ENCODE results near the gene CIDEB. TPM values are rescaled to one million over a fixed set of nuclear protein-coding genes. Genes with fewer than 3 reads are reported as not detected.
A peak's percentile ranks its signal among the peaks of the same experiment; 100 is the strongest.

The CIDEB gene
- total RNA-seq, 1 experiment from 2014 or later, result 0.22 TPM

GRCh38 chr14:24351517-24351916 lies 43.7 kb upstream of the CIDEB start:
- TF ChIP-seq ZFX (IDR thresholded peaks at IDR 0.05) (no peak), CTCF (IDR thresholded peaks at IDR 0.05 in 2 of 3, conservative IDR thresholded peaks at IDR 0.05 in 1 of 3; ENCODE audit: borderline replicate concordance in 1 of 3, insufficient read depth in 1 of 3, low read depth in 2 of 3, low read length in 2 of 3) (0 out of 6 replicates have a peak, but pooled peaks of 2 of the 3 experiments have one; percentile 12 to 14), RAD21 (IDR thresholded peaks at IDR 0.05; ENCODE audit: low read depth) (peak; percentile 30; the same call in 1 of the 2 replicates), EZH2phosphoT487 (IDR thresholded peaks at IDR 0.05; ENCODE audit: borderline replicate concordance) (no peak), ATF3 (IDR thresholded peaks at IDR 0.05) (no peak)
- Histone ChIP-seq H3K9me3 (ENCODE audit: control insufficient read depth in 1 of 2, insufficient read depth in 1 of 2, low read depth in 1 of 2, low read length in 2 of 2) (no peaks in the 10 kb centered on the region), H3K27ac (ENCODE audit: low read depth, low read length) (no peak overlapping the region), H3K4me3 (replicated peaks in 1 of 2; ENCODE audit: low read depth in 1 of 2, low read length in 2 of 2) (no peak overlapping the region), H3K4me1 (ENCODE audit: control insufficient read depth in 1 of 2, insufficient read depth in 2 of 2, low read length in 2 of 2) (peaks cover 5 to 22% of the 10 kb centered on the region in 2 experiments; a peak in 3 of 4 replicates), H4K20me1 (ENCODE audit: insufficient read depth) (no peaks in the 10 kb centered on the region), H3K36me3 (ENCODE audit: control insufficient read depth in 1 of 2, insufficient read depth in 2 of 2, low read length in 2 of 2) (no peaks in the 10 kb centered on the region), H3K9ac (ENCODE audit: low read length) (no peak overlapping the region), H3K79me2 (ENCODE audit: insufficient read depth, low read length) (no peaks in the 10 kb centered on the region), H3K27me3 (ENCODE audit: insufficient read depth, low read length) (no peaks in the 10 kb centered on the region), H2AFZ (ENCODE audit: low read depth, low read length, poor library complexity, severe bottlenecking) (no peak overlapping the region), H3K9me2 (ENCODE audit: insufficient read depth) (no peaks in the 10 kb centered on the region), H3K4me2 (ENCODE audit: low read length) (no peak overlapping the region)
- POLR2A ChIA-PET, result interaction anchor here (1.0 to 1.4 kb wide), 3 partner anchors 14 to 80 kb away, joined by 3 to 4 read pairs (median 3); no protein-coding TSS in a partner anchor
- intact Hi-C loops (cut with micrococcal nuclease), result no loop called here
- BruUV-seq (replicated peaks), result no TSS peak
- CTCF ChIA-PET, result interaction anchor here (1.4 to 1.8 kb wide), 3 partner anchors 15 to 80 kb away, joined by 8 to 9 read pairs (median 8); no protein-coding TSS in a partner anchor
- no peak for DNase-seq (ENCODE audit: low read depth, low spot score)
- ATAC-seq, result peak; percentile 70
- RAD21 ChIA-PET (ENCODE audit: low non-redundant PET in 1 of 2, low total read pairs in 2 of 2, uncharacterized antibody in 2 of 2, unreplicated experiment in 2 of 2), result no interaction called here

- no peak overlapping the region for H3K4me2 ChIP-seq (ENCODE audit: low read length)
- DNase-seq (ENCODE audit: low read depth, low spot score) (no peak), ATAC-seq (no peak)
- intact Hi-C loops (cut with micrococcal nuclease), result no loop called here
- no peaks in the 10 kb centered on the region for H3K27me3 ChIP-seq (ENCODE audit: insufficient read depth, low read length)
- RAD21 ChIA-PET (ENCODE audit: low non-redundant PET in 1 of 2, low total read pairs in 2 of 2, uncharacterized antibody in 2 of 2, unreplicated experiment in 2 of 2), result no interaction called here
- H3K4me1 ChIP-seq (ENCODE audit: control insufficient read depth in 1 of 2, insufficient read depth in 2 of 2, low read length in 2 of 2), result peaks cover 5 to 17% of the 10 kb centered on the region in 2 experiments; a peak in 3 of 4 replicates
- no peak overlapping the region for H2AFZ ChIP-seq (ENCODE audit: low read depth, low read length, poor library complexity, severe bottlenecking)
- no peaks in the 10 kb centered on the region for H3K9me2 ChIP-seq (ENCODE audit: insufficient read depth)
- H3K9ac ChIP-seq (ENCODE audit: low read length), result no peak overlapping the region
- TF ChIP-seq YY1 (IDR thresholded peaks at IDR 0.05; ENCODE audit: extremely low read depth, insufficient replicate concordance, low read depth, low read length), result no peak
- CTCF ChIA-PET, result no interaction called here
- no peak overlapping the region for H3K27ac ChIP-seq (ENCODE audit: low read depth, low read length)
- no peaks in the 10 kb centered on the region for H3K36me3 ChIP-seq (ENCODE audit: control insufficient read depth in 1 of 2, insufficient read depth in 2 of 2, low read length in 2 of 2)
- H3K4me3 ChIP-seq (replicated peaks in 1 of 2; ENCODE audit: low read depth in 1 of 2, low read length in 2 of 2), result no peak overlapping the region
- H3K9me3 ChIP-seq (ENCODE audit: control insufficient read depth in 1 of 2, insufficient read depth in 1 of 2, low read depth in 1 of 2, low read length in 2 of 2), result no peaks in the 10 kb centered on the region
- no peaks in the 10 kb centered on the region for H3K79me2 ChIP-seq (ENCODE audit: insufficient read depth, low read length)
- H4K20me1 ChIP-seq (ENCODE audit: insufficient read depth), result no peaks in the 10 kb centered on the region
- POLR2A ChIA-PET, result no interaction called here
- BruUV-seq (replicated peaks), result no TSS peak
These were observed 42.0 kb upstream of the CIDEB start for GRCh38 chr14:24349742-24350141.

Data from HCT116 (cell line).